Measurements from ENCODE around the gene CA12. TPM values are rescaled to one million over a fixed set of nuclear protein-coding genes. Genes with fewer than 3 reads are reported as not detected.
"Not testable (repeated sequence)": the region's sequence is repeated elsewhere in the genome, so short reads cannot be mapped to it uniquely, and the experiment has no call there.

The CA12 gene
- total RNA-seq, 3 donors from 2014 or later: 11.7 to 64.5 (median 61.9) TPM

- H3K27me3 ChIP-seq: no peaks in the 10 kb centered on the region
- no peaks in the 10 kb centered on the region for H3K36me3 ChIP-seq
- no peaks in the 10 kb centered on the region for H3K4me1 ChIP-seq
- H3K27ac ChIP-seq: peak overlapping the region; percentile 27 to 41
- intact Hi-C loops (cut with DNase I; ENCODE audit: low total_unique reads): no loop called here
- H3K9me3 ChIP-seq: no peaks in the 10 kb centered on the region
- no peak for TF ChIP-seq CTCF (IDR thresholded peaks at IDR 0.05)
- peak in 1 of 2 donors; percentile 71 for DNase-seq (ENCODE audit: low spot score in 2 of 2)
- H3K4me3 ChIP-seq: no peak overlapping the region
Measured at GRCh38 chr15:63323798-63324563, 57.7 kb downstream of the CA12 start.

GRCh38 chr15:63322541-63322940, 59.1 kb downstream of the CA12 start:
- Histone ChIP-seq H3K27me3 (no peaks in the 10 kb centered on the region), H3K36me3 (no peaks in the 10 kb centered on the region), H3K9me3 (no peaks in the 10 kb centered on the region), H3K4me3 (no peak overlapping the region), H3K27ac (peak overlapping the region in 1 of 2 donors; percentile 32), H3K4me1 (no peaks in the 10 kb centered on the region)
- no peak for TF ChIP-seq CTCF (IDR thresholded peaks at IDR 0.05)
- no peak for TF ChIP-seq POLR2A (IDR thresholded peaks at IDR 0.05)
- TF ChIP-seq POLR2AphosphoS5 (IDR thresholded peaks at IDR 0.05): no peak
- intact Hi-C loops (cut with DNase I; ENCODE audit: low total_unique reads): no loop called here
- no peak for DNase-seq (ENCODE audit: low spot score in 2 of 2)

GRCh38 chr15:63321462-63321861, 60.2 kb downstream of the CA12 start:
- H3K27ac ChIP-seq: no peak overlapping the region
- H3K27me3 ChIP-seq: no peaks in the 10 kb centered on the region
- DNase-seq (ENCODE audit: low spot score in 2 of 2): no peak
- TF ChIP-seq POLR2AphosphoS5 (IDR thresholded peaks at IDR 0.05): no peak
- TF ChIP-seq CTCF (IDR thresholded peaks at IDR 0.05): no peak
- TF ChIP-seq POLR2A (IDR thresholded peaks at IDR 0.05): no peak
- H3K9me3 ChIP-seq: no peaks in the 10 kb centered on the region
- H3K36me3 ChIP-seq: no peaks in the 10 kb centered on the region
- no peak overlapping the region for H3K4me3 ChIP-seq
- intact Hi-C loops (cut with DNase I; ENCODE audit: low total_unique reads): no loop called here
- H3K4me1 ChIP-seq: no peaks in the 10 kb centered on the region

GRCh38 chr15:63320981-63321380, 60.7 kb downstream of the CA12 start:
- intact Hi-C loops (cut with DNase I; ENCODE audit: low total_unique reads); H3K9me3 ChIP-seq; H3K27me3 ChIP-seq; H3K4me1 ChIP-seq; H3K27ac ChIP-seq; H3K4me3 ChIP-seq; DNase-seq (ENCODE audit: low spot score in 2 of 2); H3K36me3 ChIP-seq: not testable (repeated sequence)

GRCh38 chr15:63320446-63320845, 61.2 kb downstream of the CA12 start:
- H3K9me3 ChIP-seq; H3K4me3 ChIP-seq; H3K36me3 ChIP-seq; H3K4me1 ChIP-seq; H3K27me3 ChIP-seq; H3K27ac ChIP-seq; DNase-seq (ENCODE audit: low spot score in 2 of 2); intact Hi-C loops (cut with DNase I; ENCODE audit: low total_unique reads): not testable (repeated sequence)

GRCh38 chr15:63319065-63319464, 62.6 kb downstream of the CA12 start:
- Histone ChIP-seq H3K27me3 (no peaks in the 10 kb centered on the region), H3K4me3 (no peak overlapping the region), H3K9me3 (no peaks in the 10 kb centered on the region), H3K36me3 (no peaks in the 10 kb centered on the region), H3K4me1 (no peaks in the 10 kb centered on the region), H3K27ac (no peak overlapping the region)
- intact Hi-C loops (cut with DNase I; ENCODE audit: low total_unique reads): no loop called here
- no peak for TF ChIP-seq POLR2A (IDR thresholded peaks at IDR 0.05)
- TF ChIP-seq POLR2AphosphoS5 (IDR thresholded peaks at IDR 0.05): no peak
- no peak for TF ChIP-seq CTCF (IDR thresholded peaks at IDR 0.05)
- no peak for DNase-seq (ENCODE audit: low spot score in 2 of 2)
